GM12891 (cell line): ENCODE results near the gene PDK3.

Experiments used
- PAX5 ChIP-seq: IDR thresholded peaks from 2 replicates; pipeline ENCODE4 v1.6.1; 2011; ENCODE audit warnings: low read length, moderate library complexity, mild to moderate bottlenecking; ENCODE audit not compliant: insufficient read depth, severe bottlenecking
- POLR2A ChIP-seq: IDR thresholded peaks from 2 replicates; pipeline ENCODE4 v1.6.1; 2011; ENCODE audit warnings: low read depth, low read length, control low read depth
- POLR2AphosphoS5 ChIP-seq: IDR thresholded peaks from 2 replicates; pipeline ENCODE4 v1.6.1; 2011; ENCODE audit warnings: low read depth, low read length, control low read depth
- POU2F2 ChIP-seq: IDR thresholded peaks from 2 replicates; pipeline ENCODE4 v1.6.1; 2011; ENCODE audit warnings: low read depth, mild to moderate bottlenecking, control low read depth, low read length, moderate library complexity
- SPI1 ChIP-seq: IDR thresholded peaks from 2 replicates; pipeline ENCODE4 v1.6.1; 2011; ENCODE audit warnings: low read depth, low read length, control low read depth
- TAF1 ChIP-seq: IDR thresholded peaks from 2 replicates; pipeline ENCODE4 v1.6.1; 2011; ENCODE audit warnings: low read depth, low read length, control low read depth

DNA sequence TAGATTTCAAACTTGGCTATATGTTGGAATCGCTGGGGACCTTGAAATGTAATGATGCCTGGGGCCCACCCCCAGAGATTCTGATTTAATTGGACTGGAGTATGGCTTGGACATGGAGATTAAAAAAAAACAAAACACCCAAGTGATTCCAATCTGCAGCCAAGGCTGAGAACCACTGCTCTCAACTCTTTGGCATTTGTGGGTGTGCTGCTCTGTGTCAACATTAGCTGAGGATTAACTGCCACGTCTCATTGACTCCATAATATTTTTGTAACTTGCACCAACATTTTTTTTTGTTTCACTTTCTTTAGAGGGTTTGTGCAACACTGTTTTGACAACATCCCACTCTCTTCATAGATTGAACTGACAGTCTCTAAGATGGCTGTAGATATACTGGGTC, 41.1 kb upstream of the PDK3 start:
- no peak for TF ChIP-seq POLR2A
- TF ChIP-seq POLR2AphosphoS5, result no peak
- no peak for TF ChIP-seq SPI1
- no peak for TF ChIP-seq TAF1
- no peak for TF ChIP-seq POU2F2
- no peak for TF ChIP-seq PAX5
